Measurements from ENCODE around the gene SENP2. TPM values are rescaled to one million over a fixed set of nuclear protein-coding genes. Genes with fewer than 3 reads are reported as not detected.
"Not testable (repeated sequence)": the region's sequence is repeated elsewhere in the genome, so short reads cannot be mapped to it uniquely, and the experiment has no call there.

SENP2 gene
- total RNA-seq, 4 donors from 2014 or later, result 27.5 to 84.9 (median 28.9) TPM

DNA sequence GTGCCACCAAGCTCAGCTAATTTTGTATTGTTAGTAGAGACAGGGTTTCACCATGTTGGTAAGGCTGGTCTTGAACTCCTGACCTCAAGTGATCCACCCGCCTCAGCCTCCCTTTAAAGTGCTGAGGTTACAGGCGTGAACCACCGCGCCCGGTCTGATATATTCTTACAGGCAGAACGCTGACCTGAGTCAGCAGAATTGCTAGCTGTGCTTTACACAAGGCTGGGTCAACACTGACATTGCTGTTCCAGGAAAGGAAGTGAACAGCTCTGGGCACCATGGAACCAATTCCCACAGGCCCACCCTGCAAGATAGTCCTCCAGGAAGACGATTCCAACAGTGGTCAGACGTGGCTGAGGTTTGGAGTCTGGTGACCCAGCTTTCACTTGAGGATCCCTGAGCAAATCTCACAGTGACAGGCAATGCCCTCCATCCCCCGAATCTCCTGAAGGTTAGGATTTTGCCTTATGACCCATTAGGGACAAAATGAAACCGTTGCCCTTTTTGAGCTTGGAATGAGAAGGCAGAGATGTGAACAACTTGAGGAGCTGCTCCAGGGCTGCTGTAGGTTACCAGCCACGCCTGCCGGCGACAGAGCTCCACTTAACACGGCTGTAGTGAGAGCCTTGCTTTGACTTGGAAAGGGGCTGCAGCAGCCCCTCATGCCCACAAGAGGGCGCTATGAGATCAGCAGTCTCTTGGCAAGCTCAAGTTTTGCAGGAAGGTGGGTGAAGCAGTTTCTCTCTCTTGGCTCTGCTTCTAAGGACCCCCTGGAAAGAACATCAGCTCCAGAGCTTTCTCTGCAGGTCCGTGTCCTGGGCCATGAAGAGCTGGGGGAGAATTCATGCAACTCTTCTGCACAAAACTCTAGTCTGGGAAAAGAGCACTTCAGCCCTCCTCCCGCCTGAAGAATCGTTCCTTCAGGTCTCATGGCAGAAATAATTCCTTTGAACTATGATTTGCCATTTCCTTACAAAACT lies 74.1 kb downstream of the SENP2 start:
- 41 to 42% methylated on average over 18 of the region's 18 CpGs for WGBS, 2 donors
- H3K4me3 ChIP-seq, result no peak overlapping the region
- peaks cover 0 to 5% (median 0%) of the 10 kb centered on the region in 4 donors for H3K9me3 ChIP-seq
- H3K27me3 ChIP-seq, result no peaks in the 10 kb centered on the region
- H3K4me1 ChIP-seq, result peaks cover 5 to 60% (median 49%) of the 10 kb centered on the region in 4 donors
- no peak for TF ChIP-seq POLR2A (IDR thresholded peaks at IDR 0.05)
- peak in 1 of 2 donors; percentile 52 for TF ChIP-seq EP300 (IDR thresholded peaks at IDR 0.05)
- TF ChIP-seq, protein P1, sequence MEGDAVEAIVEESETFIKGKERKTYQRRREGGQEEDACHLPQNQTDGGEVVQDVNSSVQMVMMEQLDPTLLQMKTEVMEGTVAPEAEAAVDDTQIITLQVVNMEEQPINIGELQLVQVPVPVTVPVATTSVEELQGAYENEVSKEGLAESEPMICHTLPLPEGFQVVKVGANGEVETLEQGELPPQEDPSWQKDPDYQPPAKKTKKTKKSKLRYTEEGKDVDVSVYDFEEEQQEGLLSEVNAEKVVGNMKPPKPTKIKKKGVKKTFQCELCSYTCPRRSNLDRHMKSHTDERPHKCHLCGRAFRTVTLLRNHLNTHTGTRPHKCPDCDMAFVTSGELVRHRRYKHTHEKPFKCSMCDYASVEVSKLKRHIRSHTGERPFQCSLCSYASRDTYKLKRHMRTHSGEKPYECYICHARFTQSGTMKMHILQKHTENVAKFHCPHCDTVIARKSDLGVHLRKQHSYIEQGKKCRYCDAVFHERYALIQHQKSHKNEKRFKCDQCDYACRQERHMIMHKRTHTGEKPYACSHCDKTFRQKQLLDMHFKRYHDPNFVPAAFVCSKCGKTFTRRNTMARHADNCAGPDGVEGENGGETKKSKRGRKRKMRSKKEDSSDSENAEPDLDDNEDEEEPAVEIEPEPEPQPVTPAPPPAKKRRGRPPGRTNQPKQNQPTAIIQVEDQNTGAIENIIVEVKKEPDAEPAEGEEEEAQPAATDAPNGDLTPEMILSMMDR (IDR thresholded peaks at IDR 0.05), result peak; percentile 94 to 98 (median 97)
- H3K27ac ChIP-seq, result peak overlapping the region; percentile 68 to 99 (median 94)
- peak; percentile 75 to 79 for DNase-seq (ENCODE audit: low spot score in 2 of 2)
- H3K36me3 ChIP-seq, result peaks cover 0 to 17% (median 0%) of the 10 kb centered on the region in 3 donors

DNA sequence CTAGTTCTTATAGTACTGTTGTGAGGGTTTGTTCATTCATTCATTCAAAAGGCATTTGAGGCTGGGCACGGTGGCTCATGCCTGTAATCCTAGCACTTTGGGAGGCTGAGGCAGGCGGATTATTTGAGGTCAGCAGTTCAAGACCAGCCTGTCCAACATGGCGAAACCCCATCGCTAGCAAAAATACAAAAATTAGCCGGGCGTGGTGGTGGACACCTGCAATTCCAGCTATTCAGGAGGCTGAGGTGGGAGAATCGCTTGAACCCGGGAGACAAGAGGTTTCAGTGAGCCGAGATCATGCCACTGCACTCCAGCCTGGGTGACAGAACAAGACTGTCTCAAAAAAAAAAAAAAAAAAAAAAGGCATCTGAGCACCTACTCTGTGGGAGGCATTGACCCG lies 75.2 kb downstream of the SENP2 start:
- H3K9me3 ChIP-seq; DNase-seq (ENCODE audit: low spot score in 2 of 2); H3K4me3 ChIP-seq; H3K27me3 ChIP-seq: not testable (repeated sequence)
- H3K4me1 ChIP-seq, result peaks cover 5 to 49% (median 39%) of the 10 kb centered on the region in 4 donors
- H3K27ac ChIP-seq, result peak overlapping the region in 2 of 4 donors; percentile 96 to 99
- peaks cover 0 to 17% (median 0%) of the 10 kb centered on the region in 3 donors for H3K36me3 ChIP-seq
- 88 to 94% methylated on average over 10 of the region's 10 CpGs for WGBS, 2 donors

DNA sequence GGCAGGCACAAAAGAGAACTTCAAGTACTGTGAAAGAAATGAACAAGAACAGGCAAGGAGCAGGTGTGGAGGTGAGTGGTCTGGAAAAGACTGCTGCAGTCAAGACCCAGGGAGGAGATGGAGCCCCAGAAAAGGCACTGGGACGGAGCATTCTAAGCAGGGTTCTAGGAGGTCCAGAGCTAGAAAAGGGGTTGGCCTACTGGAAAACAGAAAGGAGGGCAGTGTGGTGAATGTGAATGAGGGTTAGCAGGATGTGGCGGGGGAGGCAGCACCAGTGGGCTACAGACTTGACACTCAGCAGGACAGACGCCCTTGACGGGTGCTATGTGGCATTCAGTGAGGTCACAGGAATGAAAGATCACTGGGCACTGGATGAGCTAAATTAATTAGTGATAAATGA lies 75.7 kb downstream of the SENP2 start:
- Histone ChIP-seq H3K27ac (peak overlapping the region in 1 of 4 donors; percentile 96), H3K27me3 (no peaks in the 10 kb centered on the region), H3K4me3 (no peak overlapping the region), H3K36me3 (peaks cover 0 to 17% (median 0%) of the 10 kb centered on the region in 3 donors), H3K4me1 (peaks cover 5 to 45% (median 37%) of the 10 kb centered on the region in 4 donors), H3K9me3 (peaks cover 0 to 5% (median 0%) of the 10 kb centered on the region in 4 donors)
- WGBS, 2 donors, result 83 to 87% methylated on average over 4 of the region's 4 CpGs
- no peak for TF ChIP-seq POLR2A (IDR thresholded peaks at IDR 0.05)
- no peak for TF ChIP-seq EP300 (IDR thresholded peaks at IDR 0.05)
- TF ChIP-seq, protein P1 (IDR thresholded peaks at IDR 0.05), result no peak
- DNase-seq (ENCODE audit: low spot score in 2 of 2), result no peak

DNA sequence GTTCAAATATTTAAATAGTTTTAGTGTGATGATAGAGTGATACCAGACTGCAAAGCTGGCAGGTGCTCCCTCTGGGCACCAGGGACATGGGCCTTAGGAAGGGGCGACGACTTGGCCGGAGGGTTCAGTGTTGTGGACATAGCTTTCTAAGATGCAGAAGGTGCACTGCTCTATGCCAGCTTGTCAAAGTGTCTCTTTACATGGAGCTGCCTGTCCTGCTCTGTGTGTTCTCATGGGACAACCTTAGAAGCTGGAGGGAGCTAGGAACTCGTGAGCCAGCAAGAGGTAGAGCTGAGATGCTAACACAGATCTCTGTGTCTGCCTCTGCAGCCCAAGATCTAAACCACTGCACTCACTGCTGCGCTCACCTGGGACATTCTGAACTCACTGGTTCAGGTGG lies 77.8 kb downstream of the SENP2 start:
- Histone ChIP-seq H3K4me3 (no peak overlapping the region), H3K36me3 (peaks cover 0 to 17% (median 0%) of the 10 kb centered on the region in 3 donors), H3K27me3 (no peaks in the 10 kb centered on the region), H3K9me3 (peaks cover 0 to 5% (median 0%) of the 10 kb centered on the region in 4 donors), H3K4me1 (peaks cover 0 to 23% (median 18%) of the 10 kb centered on the region in 4 donors), H3K27ac (no peak overlapping the region)
- 100% methylated on average over 5 of the region's 5 CpGs for WGBS, 2 donors
- no peak for DNase-seq (ENCODE audit: low spot score in 2 of 2)
- TF ChIP-seq POLR2A (IDR thresholded peaks at IDR 0.05) (no peak), EP300 (IDR thresholded peaks at IDR 0.05) (no peak)
- TF ChIP-seq, protein P1 (IDR thresholded peaks at IDR 0.05), result no peak

DNA sequence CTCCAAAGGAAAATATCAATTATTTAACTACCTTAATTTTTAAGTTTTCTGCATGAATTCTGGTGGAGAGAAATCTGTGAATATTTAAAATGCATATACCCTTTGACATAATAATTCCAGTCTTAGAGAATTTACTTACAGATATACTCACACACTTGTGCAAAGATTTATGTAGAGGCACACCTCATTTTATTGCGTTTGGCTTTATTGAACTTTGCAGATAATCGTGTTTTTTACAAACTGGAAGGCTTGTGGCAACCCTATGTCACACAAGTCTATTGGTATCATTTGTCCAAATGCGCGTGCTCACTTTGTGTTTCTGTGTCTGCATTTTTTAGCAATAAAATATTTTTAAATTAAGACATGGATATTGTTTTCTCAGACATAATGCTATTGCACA lies 81.5 kb downstream of the SENP2 start:
- DNase-seq (ENCODE audit: low spot score in 2 of 2), result no peak
- H3K36me3 ChIP-seq, result peaks cover 0 to 38% (median 0%) of the 10 kb centered on the region in 3 donors
- no peaks in the 10 kb centered on the region for H3K4me1 ChIP-seq
- no peak overlapping the region for H3K4me3 ChIP-seq
- no peaks in the 10 kb centered on the region for H3K27me3 ChIP-seq
- H3K27ac ChIP-seq, result no peak overlapping the region
- H3K9me3 ChIP-seq, result peaks cover 0 to 5% (median 0%) of the 10 kb centered on the region in 4 donors
- TF ChIP-seq EP300 (IDR thresholded peaks at IDR 0.05) (no peak), POLR2A (IDR thresholded peaks at IDR 0.05) (no peak)
- TF ChIP-seq, protein P1 (IDR thresholded peaks at IDR 0.05), result no peak
- WGBS, 2 donors, result 91% methylated on average over 4 of the region's 4 CpGs

Measured in tibial nerve (tissue), 4 donors.